IMR-90 (cell line): Measurements from ENCODE around the gene SLC46A2. TPM values are rescaled to one million over a fixed set of nuclear protein-coding genes. Genes with fewer than 3 reads are reported as not detected.

ENCODE experiments used
- ATAC-seq: fragments of 200-7000 bp; cut with Tn5 transposase; 2 replicates; pipeline ENCODE4 v1.9.1; 2020; ENCODE audit warnings: low read depth, mild to moderate bottlenecking, moderate library complexity
- BruUV-seq: library from RNA; stranded (reverse); fragments of 400-500 nt; replicated peaks from 2 replicates; lab custom pipeline; 2021; lab: Mats Ljungman, UMichigan
- CTCF ChIA-PET: fragments of 300-600 bp; formaldehyde crosslinking; extraction: SDS; loops from one replicate; lab custom pipeline; 2021; ENCODE audit warnings: antibody characterized with exemption; lab: Yijun Ruan, JAX
- POLR2A ChIA-PET: fragments of 300-600 bp; sonication (Branson Sonifier 250); formaldehyde crosslinking; loops from one replicate; lab custom pipeline; 2022; ENCODE audit warnings: antibody characterized with exemption; ENCODE audit not compliant: unreplicated experiment; lab: Charles Lee
- DNase-seq: peaks from one replicate; pipeline ENCODE4 v3.0.0; 2013
- H2AFZ ChIP-seq: replicated peaks from 2 replicates; pipeline ENCODE3; 2013; ENCODE audit warnings: low read length, mild to moderate bottlenecking; ENCODE audit not compliant: poor library complexity
- H2AK5ac ChIP-seq: 2 replicates; pipeline ENCODE4 v1.6.1; 2013; ENCODE audit warnings: low read depth, low read length, inconsistent platforms
- H2AK9ac ChIP-seq: replicated peaks from 2 replicates; pipeline ENCODE3; 2013; ENCODE audit warnings: mild to moderate bottlenecking, low read depth, low read length, moderate library complexity; ENCODE audit not compliant: poor library complexity
- H2BK120ac ChIP-seq: 2 replicates; pipeline ENCODE4 v1.6.1; 2013; ENCODE audit warnings: low read depth, low read length, inconsistent platforms
- H2BK15ac ChIP-seq: 3 replicates; pipeline ENCODE4 v1.6.1; 2013; ENCODE audit warnings: low read depth, low read length, inconsistent platforms
- H2BK20ac ChIP-seq: 2 replicates; pipeline ENCODE4 v1.6.1; 2013; ENCODE audit warnings: low read depth, mild to moderate bottlenecking, inconsistent platforms, low read length, moderate library complexity
- H2BK5ac ChIP-seq: 2 replicates; pipeline ENCODE4 v1.6.1; 2013; ENCODE audit warnings: mild to moderate bottlenecking, low read depth, low read length, inconsistent platforms; ENCODE audit not compliant: poor library complexity, severe bottlenecking
- H3K14ac ChIP-seq: replicated peaks from 2 replicates; pipeline ENCODE4 v1.6.1; 2013; ENCODE audit warnings: low read depth, low read length, inconsistent platforms
- H3K18ac ChIP-seq: 2 replicates; pipeline ENCODE4 v1.6.1; 2013; ENCODE audit warnings: low read depth, low read length, control low read depth
- H3K23ac ChIP-seq: 2 replicates; pipeline ENCODE4 v1.6.1; 2013; ENCODE audit warnings: low read depth, low read length, inconsistent platforms
- H3K27ac ChIP-seq: 2 replicates; pipeline ENCODE4 v1.5.1; 2013; ENCODE audit warnings: mild to moderate bottlenecking, control low read depth, low read length; ENCODE audit not compliant: insufficient read depth
- H3K27me3 ChIP-seq: 2 replicates; pipeline ENCODE4 v1.6.1; 2013; ENCODE audit warnings: low read length; ENCODE audit not compliant: control insufficient read depth, insufficient read depth
- H3K36me3 ChIP-seq: 2 replicates; pipeline ENCODE4 v1.6.1; 2013; ENCODE audit warnings: low read length, mixed read lengths; ENCODE audit not compliant: control insufficient read depth, insufficient read depth
- H3K4ac ChIP-seq: 2 replicates; pipeline ENCODE4 v1.6.1; 2013; ENCODE audit warnings: low read depth, low read length, inconsistent platforms
- H3K4me1 ChIP-seq: 2 replicates; pipeline ENCODE4 v1.6.1; 2013; ENCODE audit warnings: low read length, mixed read lengths; ENCODE audit not compliant: control insufficient read depth, insufficient read depth
- H3K4me2 ChIP-seq: 2 replicates; pipeline ENCODE4 v1.6.1; 2013; ENCODE audit warnings: low read depth, mild to moderate bottlenecking, control low read depth, low read length, moderate library complexity
- H3K4me3 ChIP-seq: 2 replicates; pipeline ENCODE4 v1.5.1; 2013; ENCODE audit warnings: low read depth, mild to moderate bottlenecking, control low read depth, low read length, moderate library complexity; ENCODE audit not compliant: insufficient read depth
- H3K56ac ChIP-seq: 2 replicates; pipeline ENCODE4 v1.6.1; 2013; ENCODE audit warnings: low read length, inconsistent platforms; ENCODE audit not compliant: insufficient read depth; ENCODE audit errors: extremely low read depth
- H3K79me1 ChIP-seq, 2 experiments: 2 replicates each; pipeline ENCODE4 v1.6.1; 2013; ENCODE audit warnings: low read length in 2 of 2, inconsistent platforms in 1 of 2, low read depth in 1 of 2
- H3K9ac ChIP-seq: 2 replicates; pipeline ENCODE4 v1.6.1; 2013; ENCODE audit warnings: low read depth, low read length, control low read depth
- H3K9me1 ChIP-seq: 2 replicates; pipeline ENCODE4 v1.6.1; 2013; ENCODE audit warnings: low read length, inconsistent platforms; ENCODE audit not compliant: insufficient read depth
- H3K9me3 ChIP-seq: 2 replicates; pipeline ENCODE4 v1.6.1; 2013; ENCODE audit warnings: low read length; ENCODE audit not compliant: control insufficient read depth, insufficient read depth
- H4K20me1 ChIP-seq: 2 replicates; pipeline ENCODE4 v1.6.1; 2013; ENCODE audit warnings: low read length, inconsistent platforms; ENCODE audit not compliant: insufficient read depth
- H4K5ac ChIP-seq: 2 replicates; pipeline ENCODE4 v1.6.1; 2013; ENCODE audit warnings: mild to moderate bottlenecking, low read depth, low read length, control low read depth
- H4K8ac ChIP-seq, 2 experiments: 2 replicates each; pipeline ENCODE4 v1.6.1; 2013; ENCODE audit warnings: low read depth in 2 of 2, low read length in 2 of 2, control low read depth in 1 of 2, inconsistent platforms in 1 of 2
- H4K91ac ChIP-seq: 2 replicates; pipeline ENCODE4 v1.6.1; 2013; ENCODE audit warnings: low read depth, low read length, inconsistent platforms; ENCODE audit not compliant: insufficient read depth
- CEBPB ChIP-seq: IDR thresholded peaks from 2 replicates; pipeline ENCODE4 v1.6.1; 2012; ENCODE audit warnings: low read depth, low read length, improper control_type of control experiment
- CHD1 ChIP-seq: IDR thresholded peaks from 2 replicates; pipeline ENCODE4 v1.6.1; 2012; ENCODE audit warnings: low read depth, low read length, improper control_type of control experiment
- CTCF ChIP-seq: conservative IDR thresholded peaks from 2 replicates; pipeline ENCODE4 v1.5.1; 2012; ENCODE audit warnings: mild to moderate bottlenecking, low read depth, low read length, improper control_type of control experiment
- ELK1 ChIP-seq: fragments of 150-350 bp; IDR thresholded peaks from 2 replicates; pipeline ENCODE4 v1.6.1; 2016; ENCODE audit warnings: low read depth, mild to moderate bottlenecking, low read length, moderate library complexity, borderline replicate concordance
- FOS ChIP-seq: fragments of 150-350 bp; IDR thresholded peaks from 2 replicates; pipeline ENCODE4 v1.6.1; 2016; ENCODE audit warnings: low read depth, low read length
- MAFK ChIP-seq: IDR thresholded peaks from 2 replicates; pipeline ENCODE4 v1.6.1; 2012; ENCODE audit warnings: low read depth, low read length, improper control_type of control experiment
- NFE2L2 ChIP-seq: fragments of 150-350 bp; IDR thresholded peaks from 2 replicates; pipeline ENCODE4 v1.6.1; 2016; ENCODE audit warnings: low read depth, mild to moderate bottlenecking, low read length
- POLR2A ChIP-seq: IDR thresholded peaks from 2 replicates; pipeline ENCODE4 v1.6.1; 2012; ENCODE audit warnings: mild to moderate bottlenecking, low read depth, low read length
- RAD21 ChIP-seq: IDR thresholded peaks from 2 replicates; pipeline ENCODE4 v1.6.1; 2012; ENCODE audit warnings: low read length, improper control_type of control experiment
- RCOR1 ChIP-seq: IDR thresholded peaks from 2 replicates; pipeline ENCODE4 v1.6.1; 2012; ENCODE audit warnings: mild to moderate bottlenecking, low read length, improper control_type of control experiment; ENCODE audit not compliant: insufficient replicate concordance
- RFX5 ChIP-seq: IDR thresholded peaks from 2 replicates; pipeline ENCODE4 v1.8.0; 2012; ENCODE audit warnings: low read depth, mild to moderate bottlenecking, low read length, moderate library complexity
- SMC3 ChIP-seq: fragments of 150-350 bp; IDR thresholded peaks from 2 replicates; pipeline ENCODE4 v1.6.1; 2016; ENCODE audit warnings: low read depth, mild to moderate bottlenecking, antibody characterized with exemption, low read length, moderate library complexity
- USF2 ChIP-seq: fragments of 150-350 bp; IDR thresholded peaks from 2 replicates; pipeline ENCODE4 v1.6.1; 2017; ENCODE audit warnings: mild to moderate bottlenecking, antibody characterized with exemption, low read length, low read depth
- WGBS, 2 experiments: methylation state at CpG; one replicate each; pipeline versions ENCODE4 v1.1.5 to v1.1.7; 2013; ENCODE audit warnings: missing lambda C conversion rate in 2 of 2; ENCODE audit not compliant: insufficient read length in 1 of 2; ENCODE audit errors: extremely low coverage in 2 of 2; 5-methylcytosine and 5-hydroxymethylcytosine counted together
- dilution Hi-C: fragments of 300-500 bp; cut with HindIII; formaldehyde crosslinking; loops from one replicate; pipeline ENCODE4 v1.14.3; 2018; ENCODE audit warnings: low sequenced_read_pairs; ENCODE audit not compliant: unreplicated experiment
- in situ Hi-C: fragments of 300-500 bp; cut with MboI; formaldehyde crosslinking; loops from 3 replicates; pipeline ENCODE4 v1.14.3; 2019; ENCODE audit warnings: low sequenced_read_pairs, inconsistent platforms, mixed read lengths
- intact Hi-C: fragments of 100-400 bp; cut with micrococcal nuclease; formaldehyde crosslinking; loops from 2 replicates; pipeline ENCODE4 v1.10.0; 2022
- polyA plus RNA-seq, 3 experiments: library from polyadenylated mRNA; depleted of rRNA; stranded (reverse); fragments of >200 nt; gene quantifications; 2 replicates each; pipeline ENCODE4 v1.2.3, GENCODE V29; 2012; ENCODE audit warnings: low replicate concordance in 1 of 3
- total RNA-seq: library from RNA; depleted of rRNA; stranded (reverse); fragments of >200 nt; gene quantifications from 2 replicates; pipeline ENCODE4 v1.2.3, GENCODE V29; 2012

Gene SLC46A2
- total and polyA plus RNA-seq, 2 of the 4 experiments (the other 2 are of a cell fraction) = not detected

GRCh38 chr9:112913326-112913725 lies 22.6 kb upstream of the SLC46A2 start:
- no peak overlapping the region for H2AK5ac ChIP-seq
- ATAC-seq (no peak), DNase-seq (no peak)
- no peak overlapping the region for H2BK120ac ChIP-seq
- H4K20me1 ChIP-seq = no peaks in the 10 kb centered on the region
- peaks cover 35% of the 10 kb centered on the region for H3K27me3 ChIP-seq
- no peaks in the 10 kb centered on the region for H3K79me1 ChIP-seq
- H4K8ac ChIP-seq = no peak overlapping the region
- TF ChIP-seq MAFK (no peak), CHD1 (no peak), RFX5 (no peak), POLR2A (no peak), USF2 (no peak), SMC3 (no peak), RCOR1 (no peak), CEBPB (no peak), RAD21 (no peak), CTCF (no peak), FOS (no peak), ELK1 (no peak), NFE2L2 (no peak)
- CTCF ChIA-PET = no interaction called here
- no peak overlapping the region for H4K5ac ChIP-seq
- H3K4me1 ChIP-seq = no peaks in the 10 kb centered on the region
- no peak overlapping the region for H2BK15ac ChIP-seq
- no peaks in the 10 kb centered on the region for H3K36me3 ChIP-seq
- H2AK9ac ChIP-seq = no peak overlapping the region
- no peak overlapping the region for H3K4me3 ChIP-seq
- no peak overlapping the region for H3K23ac ChIP-seq
- no peak overlapping the region for H4K91ac ChIP-seq
- intact Hi-C loops (no loop called here), dilution Hi-C loops (no loop called here), in situ Hi-C loops (no loop called here)
- POLR2A ChIA-PET = no interaction called here
- H3K9me3 ChIP-seq = no peaks in the 10 kb centered on the region
- H3K4ac ChIP-seq = no peak overlapping the region
- no peak overlapping the region for H3K9ac ChIP-seq
- no peak overlapping the region for H3K27ac ChIP-seq
- H3K56ac ChIP-seq = no peak overlapping the region
- no CpG with 5 or more reads among the region's 4 CpGs for WGBS, 2 experiments
- H3K18ac ChIP-seq = no peak overlapping the region
- no peaks in the 10 kb centered on the region for H3K9me1 ChIP-seq
- H2AFZ ChIP-seq = no peak overlapping the region
- BruUV-seq = no TSS peak
- no peak overlapping the region for H3K4me2 ChIP-seq
- no peak overlapping the region for H3K14ac ChIP-seq
- H2BK20ac ChIP-seq = no peak overlapping the region
- H2BK5ac ChIP-seq = no peak overlapping the region
